ENCODE results near the gene CACNA2D3. TPM values are rescaled to one million over a fixed set of nuclear protein-coding genes. Genes with fewer than 3 reads are reported as not detected.
A peak's percentile ranks its signal among the peaks of the same experiment; 100 is the strongest.

CACNA2D3 gene
- total RNA-seq, 1 donor from 2014 or later = 0.17 TPM

DNA sequence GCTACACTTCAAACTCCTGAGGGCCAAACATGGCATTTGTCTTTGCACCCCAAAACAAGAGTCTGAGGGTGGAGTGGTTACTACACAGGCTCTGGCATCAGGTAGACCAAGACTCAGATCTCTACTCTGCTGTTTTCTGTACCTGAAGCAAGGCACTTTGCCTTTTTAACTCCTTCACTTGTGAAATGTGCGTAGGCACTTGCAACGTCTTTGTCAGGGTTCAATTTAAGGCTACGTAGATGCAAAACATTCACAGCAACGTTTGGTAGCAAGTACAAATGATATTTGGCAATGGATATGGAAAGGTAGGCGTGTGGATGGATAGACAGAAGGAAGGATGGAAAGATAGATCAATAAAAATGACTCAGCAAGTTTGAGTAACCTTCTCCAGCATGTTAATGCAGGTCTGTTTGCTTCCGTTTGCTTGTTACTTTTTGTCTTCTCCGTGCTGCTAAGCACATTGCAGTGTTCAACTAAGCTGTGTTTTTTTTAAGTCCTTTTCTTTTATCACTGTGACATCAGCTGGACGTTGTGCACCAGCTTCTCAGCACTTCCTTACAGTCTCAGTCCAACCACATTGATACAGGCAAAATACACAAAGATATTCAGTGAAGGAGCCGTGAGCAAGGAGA is 704.8 kb downstream of the CACNA2D3 start:
- Histone ChIP-seq H3K36me3 (ENCODE audit: control insufficient read depth, insufficient read depth, low read length) (no peaks in the 10 kb centered on the region), H3K4me3 (ENCODE audit: low read depth, low read length) (no peak overlapping the region), H3K27me3 (ENCODE audit: control insufficient read depth, insufficient read depth, low read length) (no peaks in the 10 kb centered on the region)
- no peak for TF ChIP-seq CTCF (IDR thresholded peaks at IDR 0.05; ENCODE audit: insufficient read depth, low read length, poor library complexity, severe bottlenecking)
- DNase-seq (ENCODE audit: low read depth) = no peak

DNA sequence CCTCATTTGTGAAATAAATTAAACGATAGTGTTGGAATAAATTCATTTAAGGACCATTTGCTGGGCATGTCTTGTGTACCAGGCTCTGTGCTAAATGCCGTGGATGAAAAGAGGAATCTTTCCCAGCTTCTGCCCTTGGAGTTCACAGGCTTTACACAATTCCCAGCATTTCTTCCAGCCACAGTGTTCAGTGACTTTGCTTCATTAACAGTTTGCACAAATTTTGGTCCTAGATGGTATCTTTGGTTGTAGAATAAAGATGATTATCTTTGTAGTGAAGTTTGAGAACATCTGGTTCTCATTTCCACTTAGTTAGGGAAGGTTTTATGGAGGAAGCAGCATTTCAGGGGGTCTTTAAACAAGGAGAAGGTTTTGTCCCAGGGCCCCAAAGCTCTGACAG is 705.4 kb downstream of the CACNA2D3 start:
- Histone ChIP-seq H3K36me3 (ENCODE audit: control insufficient read depth, insufficient read depth, low read length) (no peaks in the 10 kb centered on the region), H3K27me3 (ENCODE audit: control insufficient read depth, insufficient read depth, low read length) (no peaks in the 10 kb centered on the region)
- no peak for TF ChIP-seq CTCF (IDR thresholded peaks at IDR 0.05; ENCODE audit: insufficient read depth, low read length, poor library complexity, severe bottlenecking)

DNA sequence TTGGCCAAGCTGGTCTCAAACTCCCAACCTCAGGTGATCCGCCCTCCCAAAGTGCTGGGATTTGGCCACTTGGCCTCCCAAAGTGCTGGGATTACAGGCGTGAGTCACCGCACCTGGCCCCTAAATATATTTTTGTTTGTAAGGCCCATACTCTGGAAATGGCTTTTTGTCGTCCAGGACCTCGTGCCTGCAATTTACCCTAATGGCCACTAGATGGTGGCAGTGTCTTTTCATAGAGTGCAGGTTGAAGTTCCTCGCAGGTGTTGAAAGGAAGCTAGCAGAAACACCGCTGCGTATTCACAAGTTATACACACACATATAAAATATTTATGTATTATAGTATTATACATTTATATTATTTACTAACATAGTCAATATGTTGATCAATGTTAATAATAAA is 708.3 kb downstream of the CACNA2D3 start:
- H3K36me3 ChIP-seq (ENCODE audit: control insufficient read depth, insufficient read depth, low read length) = no peaks in the 10 kb centered on the region
- H3K4me3 ChIP-seq (ENCODE audit: low read depth, low read length) = no peak overlapping the region
- peak; percentile 64 for TF ChIP-seq CTCF (IDR thresholded peaks at IDR 0.05; ENCODE audit: insufficient read depth, low read length, poor library complexity, severe bottlenecking)
- DNase-seq (ENCODE audit: low read depth) = no peak
- no peaks in the 10 kb centered on the region for H3K27me3 ChIP-seq (ENCODE audit: control insufficient read depth, insufficient read depth, low read length)

More for the DNA sequence above, 705.4 kb downstream of the CACNA2D3 start:
- no peak for DNase-seq (ENCODE audit: low read depth)
- no peak overlapping the region for H3K4me3 ChIP-seq (ENCODE audit: low read depth, low read length)

- H3K27me3 ChIP-seq (ENCODE audit: control insufficient read depth, insufficient read depth, low read length) = no peaks in the 10 kb centered on the region
- TF ChIP-seq CTCF (IDR thresholded peaks at IDR 0.05; ENCODE audit: insufficient read depth, low read length, poor library complexity, severe bottlenecking) = no peak
- DNase-seq (ENCODE audit: low read depth) = no peak
- H3K36me3 ChIP-seq (ENCODE audit: control insufficient read depth, insufficient read depth, low read length) = no peaks in the 10 kb centered on the region
- no peak overlapping the region for H3K4me3 ChIP-seq (ENCODE audit: low read depth, low read length)
Measured at GRCh38 chr3:54831112-54831511, 708.8 kb downstream of the CACNA2D3 start.

- H3K36me3 ChIP-seq (ENCODE audit: control insufficient read depth, insufficient read depth, low read length) = no peaks in the 10 kb centered on the region
- no peak for DNase-seq (ENCODE audit: low read depth)
- no peak for TF ChIP-seq CTCF (IDR thresholded peaks at IDR 0.05; ENCODE audit: insufficient read depth, low read length, poor library complexity, severe bottlenecking)
Measured at GRCh38 chr3:54832876-54833275, 710.5 kb downstream of the CACNA2D3 start.

DNA sequence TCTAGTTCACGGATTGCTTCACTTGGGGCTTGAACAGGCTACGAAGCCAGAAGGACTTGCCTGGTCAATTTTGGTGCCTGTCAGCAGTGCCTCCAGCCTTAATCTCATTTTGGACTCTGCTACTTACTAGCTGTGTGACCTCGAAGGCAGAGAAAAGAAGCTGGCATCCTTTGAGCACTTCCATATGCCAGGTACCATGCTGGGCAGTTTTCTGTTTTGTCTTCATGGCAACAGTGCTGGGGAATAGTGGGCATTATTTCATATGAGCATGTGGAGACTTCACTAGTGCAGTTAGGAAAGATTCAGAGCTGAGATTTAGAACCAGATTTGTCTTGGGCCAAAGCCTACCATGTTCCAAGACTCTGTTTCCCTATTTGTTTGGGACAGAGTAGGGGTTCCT is 713.3 kb downstream of the CACNA2D3 start:
- DNase-seq (ENCODE audit: low read depth) = no peak
- H3K4me3 ChIP-seq (ENCODE audit: low read depth, low read length) = no peak overlapping the region
- TF ChIP-seq CTCF (IDR thresholded peaks at IDR 0.05; ENCODE audit: insufficient read depth, low read length, poor library complexity, severe bottlenecking) = no peak
- no peaks in the 10 kb centered on the region for H3K36me3 ChIP-seq (ENCODE audit: control insufficient read depth, insufficient read depth, low read length)
- H3K27me3 ChIP-seq (ENCODE audit: control insufficient read depth, insufficient read depth, low read length) = no peaks in the 10 kb centered on the region

More at GRCh38 chr3:54832876-54833275, 710.5 kb downstream of the CACNA2D3 start:
- H3K4me3 ChIP-seq (ENCODE audit: low read depth, low read length) = no peak overlapping the region
- no peaks in the 10 kb centered on the region for H3K27me3 ChIP-seq (ENCODE audit: control insufficient read depth, insufficient read depth, low read length)
